GM18520 (cell line): Measurements from ENCODE around the gene KCNK17.

Source experiments
- ATAC-seq: cut with Tn5 transposase; IDR thresholded peaks from one replicate; pipeline ENCODE4 v1.9.1; 2021; ENCODE audit not compliant: unreplicated experiment

The KCNK17 gene

DNA sequence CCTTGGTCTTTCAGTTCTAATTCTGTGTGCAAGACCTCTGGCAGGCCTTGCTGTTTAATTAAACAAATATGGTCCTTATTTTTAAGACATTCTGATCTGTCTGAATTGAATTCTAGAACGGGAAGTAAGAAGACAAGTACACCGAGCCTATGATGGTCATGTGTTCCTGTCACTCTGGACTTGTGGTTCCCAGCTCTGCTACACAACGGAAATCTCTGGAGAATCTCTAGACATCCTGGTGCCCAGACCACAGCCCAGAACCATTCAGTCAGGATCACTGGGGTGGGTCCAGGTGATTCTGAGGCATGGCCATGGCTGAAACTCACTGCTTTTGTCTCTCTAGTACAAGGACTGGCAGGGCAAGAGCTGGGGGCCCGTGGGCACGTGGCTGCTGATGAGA is 24.2 kb upstream of the KCNK17 start:
- no peak for ATAC-seq

- no peak for ATAC-seq
Measured at GRCh38 chr6:39335780-39336545, 21.7 kb upstream of the KCNK17 start.

DNA sequence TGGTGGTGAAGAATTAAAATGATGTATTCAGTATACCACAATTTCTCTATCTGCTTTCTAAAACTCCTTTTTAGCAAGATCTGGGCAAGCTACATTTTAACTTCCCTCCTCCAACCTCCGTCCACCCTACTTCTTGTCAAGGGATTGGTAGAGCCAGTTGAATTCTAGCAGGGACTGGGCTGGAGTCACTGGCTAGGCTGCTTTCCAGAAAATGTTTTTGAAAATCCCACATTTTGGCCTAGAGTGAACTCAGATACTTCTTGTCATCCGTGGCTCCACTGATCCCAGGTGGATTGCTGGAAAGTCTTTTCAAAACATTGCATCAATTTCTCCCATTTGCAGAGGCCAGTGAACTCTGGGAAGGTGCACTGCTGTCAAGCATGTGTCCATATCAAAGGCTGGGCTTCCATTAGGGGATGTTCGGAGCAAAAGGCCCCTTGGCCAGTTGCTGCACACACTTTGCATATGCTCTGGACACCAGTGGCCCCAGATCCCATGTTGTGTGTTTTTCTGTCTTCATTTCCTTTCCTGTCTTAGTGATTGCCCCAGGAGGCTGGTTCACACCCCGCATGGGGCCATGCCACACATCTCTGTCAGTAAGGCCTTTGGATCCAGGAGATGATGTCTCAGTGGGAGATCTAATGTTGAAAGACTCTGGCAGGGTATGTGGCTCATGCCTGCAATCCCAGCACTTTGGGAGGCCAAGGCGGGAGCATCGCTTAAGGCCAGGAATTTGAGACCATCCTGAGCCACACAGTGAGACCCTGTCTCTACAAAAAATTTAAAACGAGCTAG is 19.6 kb upstream of the KCNK17 start:
- ATAC-seq: no peak

- no peak for ATAC-seq
Measured at GRCh38 chr6:39330476-39330875, 16.3 kb upstream of the KCNK17 start.

DNA sequence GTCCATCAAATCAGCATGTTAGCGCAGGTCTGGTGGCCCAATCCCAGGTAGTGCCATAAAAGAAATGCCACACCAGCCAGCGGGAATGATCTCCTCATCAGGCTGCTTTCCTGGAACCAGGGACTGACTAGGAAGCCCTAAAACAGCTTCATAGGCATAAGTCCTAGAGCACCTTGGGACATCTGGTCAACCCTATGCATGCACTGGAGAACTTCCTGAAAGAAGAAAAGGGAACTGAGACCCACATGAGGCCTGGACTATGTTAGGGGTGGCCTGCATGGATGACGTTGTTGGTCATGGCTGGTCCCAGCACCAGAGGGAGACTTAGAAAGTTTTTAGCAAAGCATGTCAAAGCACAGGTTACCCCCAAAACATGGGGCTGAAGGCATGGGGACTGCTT is 15.8 kb upstream of the KCNK17 start:
- no peak for ATAC-seq

GRCh38 chr6:39328066-39328465 is 13.8 kb upstream of the KCNK17 start:
- ATAC-seq: no peak

- ATAC-seq: no peak
Measured at GRCh38 chr6:39327507-39327906, 13.3 kb upstream of the KCNK17 start.

- no peak for ATAC-seq
Measured at GRCh38 chr6:39322306-39322850, 8.2 kb upstream of the KCNK17 start, which contains the start of gene KCNK16. KCNK16 (minus strand) TSS chr6:39322702; CDS start chr6:39322540, 162 bp downstream.

DNA sequence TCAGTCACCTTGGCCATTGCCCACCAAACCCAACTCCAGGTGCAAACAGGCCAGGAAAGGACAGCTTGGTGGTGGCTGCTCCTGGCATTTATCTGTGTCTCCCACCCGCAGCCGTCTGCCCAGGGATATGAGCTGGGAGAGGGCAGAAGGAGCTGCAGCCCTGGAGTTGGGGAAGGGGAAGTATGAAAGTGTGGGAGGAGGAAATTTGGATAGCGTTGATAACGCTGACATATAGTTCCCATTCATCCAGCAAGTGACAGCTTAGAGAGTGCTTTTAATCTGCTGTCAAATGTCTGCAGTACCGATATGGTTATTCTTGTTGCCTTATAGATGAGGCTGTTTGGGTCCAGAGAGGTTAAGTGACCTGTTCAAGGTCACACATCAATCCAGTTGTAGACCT is 7.5 kb upstream of the KCNK17 start:
- no peak for ATAC-seq

DNA sequence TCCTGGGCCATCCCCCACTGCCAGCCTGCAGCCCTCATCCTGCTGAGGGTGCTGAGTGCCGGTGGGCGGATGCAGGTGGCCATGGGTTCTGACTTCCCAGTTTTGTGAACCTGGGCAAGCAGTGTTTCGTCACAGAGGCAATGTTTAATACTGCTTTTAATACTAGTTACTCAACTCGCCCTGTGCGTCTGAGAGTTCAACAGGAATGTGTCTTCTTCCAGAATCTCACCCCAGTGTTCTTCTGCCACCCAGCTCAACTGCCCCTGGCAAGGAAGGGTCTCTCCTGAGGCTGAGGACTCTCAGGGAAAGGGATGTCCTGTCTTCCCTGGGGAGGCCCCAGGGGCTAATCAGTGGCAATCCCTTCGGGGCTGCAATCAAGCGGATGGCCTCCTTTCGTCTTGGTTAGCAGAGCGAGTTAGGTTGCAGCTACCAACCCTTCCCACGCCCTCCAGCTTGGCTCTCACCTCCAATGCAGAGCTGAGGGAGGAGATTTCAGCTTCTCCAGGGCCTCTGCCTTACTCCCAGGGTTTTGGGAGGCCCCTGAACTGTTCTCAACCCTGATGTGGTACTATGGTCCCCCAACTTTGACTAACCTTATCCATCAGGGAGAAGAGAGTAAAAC is 6.3 kb upstream of the KCNK17 start:
- no peak for ATAC-seq

GRCh38 chr6:39319621-39320362 is 5.6 kb upstream of the KCNK17 start:
- no peak for ATAC-seq

DNA sequence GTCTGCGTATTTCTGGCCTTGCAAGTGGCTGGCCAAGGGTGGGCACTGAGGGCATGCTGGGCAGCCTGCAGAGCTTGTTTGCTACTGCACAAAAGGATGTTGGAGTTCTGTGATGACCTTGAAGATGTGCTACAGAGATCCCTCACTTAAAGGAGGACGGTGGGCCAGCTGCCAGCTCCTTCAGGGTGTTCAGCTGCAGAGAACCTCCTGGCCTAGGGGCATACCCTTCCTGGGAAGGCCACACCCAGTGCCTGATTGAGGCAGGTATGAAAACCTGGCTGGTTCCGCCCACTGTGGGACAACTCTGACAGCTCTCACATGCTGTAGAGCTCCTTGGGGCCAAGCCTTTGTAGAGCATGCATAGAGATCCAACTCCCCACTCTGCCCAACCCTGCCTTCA is 3.0 kb upstream of the KCNK17 start:
- ATAC-seq: no peak

DNA sequence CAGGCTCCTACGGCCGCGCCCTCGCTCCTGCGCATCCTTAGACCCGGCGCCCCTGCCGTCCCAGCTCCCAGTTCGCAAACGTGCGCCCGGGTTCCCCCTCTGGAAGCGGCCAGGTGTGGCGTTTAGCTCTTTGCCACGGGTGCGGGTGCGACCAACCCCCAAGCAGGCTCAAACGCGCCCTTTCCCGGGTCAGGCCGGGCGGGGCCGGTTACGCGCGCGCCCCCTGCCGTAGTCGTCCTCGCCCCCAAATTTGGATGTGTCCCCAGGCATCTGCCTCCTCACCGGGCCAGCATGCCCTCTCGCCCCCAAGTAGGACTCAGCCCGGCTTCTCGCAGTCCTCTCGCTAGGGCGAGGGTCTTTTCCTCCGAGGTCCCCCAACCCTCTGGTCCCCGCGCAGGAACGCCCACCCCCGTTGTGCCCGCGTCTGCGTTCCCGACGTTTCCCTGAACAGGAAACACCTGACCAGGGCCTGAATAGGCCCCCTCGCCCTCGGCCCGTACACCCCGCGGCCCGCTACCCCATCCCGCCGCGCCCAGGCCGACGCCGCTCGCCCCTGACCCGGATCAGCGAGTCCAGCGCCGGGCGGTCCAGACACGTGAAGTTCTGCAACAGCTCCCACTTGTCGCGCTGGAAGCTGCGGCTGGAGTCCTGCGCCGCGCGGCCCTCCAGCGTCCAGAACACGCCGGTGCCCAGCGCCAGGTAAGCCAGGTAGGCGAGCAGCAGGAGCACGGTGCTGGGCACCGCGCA is 520 bp downstream of the KCNK17 start:
- no peak for ATAC-seq

DNA sequence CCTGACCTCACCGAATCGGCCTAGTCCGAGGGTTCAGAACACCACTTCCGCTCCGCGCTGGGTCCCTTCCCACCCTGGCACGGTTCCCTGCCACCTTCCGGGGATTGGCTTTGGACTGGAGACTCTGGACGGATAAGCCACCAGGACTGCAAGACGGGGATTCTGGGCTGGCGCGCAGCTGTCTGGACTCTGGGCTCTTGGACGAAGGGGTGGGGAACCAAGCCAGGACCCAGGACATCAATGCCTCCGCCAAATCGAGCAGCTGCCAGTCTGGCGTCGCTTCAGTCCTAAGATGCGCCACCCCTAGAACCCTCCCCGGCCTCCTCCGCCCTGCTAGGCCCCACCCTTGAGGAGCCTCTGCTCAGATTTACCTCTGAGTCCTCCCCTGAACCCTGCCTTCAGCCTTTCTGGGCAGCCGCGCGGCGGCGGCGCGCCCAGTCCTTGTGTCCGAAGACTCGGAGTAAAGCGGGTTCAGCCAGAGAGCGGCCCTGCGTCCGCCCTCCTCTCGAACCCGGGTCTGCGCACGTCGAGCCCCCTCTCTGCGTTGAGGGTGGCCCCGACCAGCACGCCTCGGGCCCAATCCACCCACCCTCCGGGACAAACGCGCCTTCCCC is 1.2 kb downstream of the KCNK17 start:
- no peak for ATAC-seq

DNA sequence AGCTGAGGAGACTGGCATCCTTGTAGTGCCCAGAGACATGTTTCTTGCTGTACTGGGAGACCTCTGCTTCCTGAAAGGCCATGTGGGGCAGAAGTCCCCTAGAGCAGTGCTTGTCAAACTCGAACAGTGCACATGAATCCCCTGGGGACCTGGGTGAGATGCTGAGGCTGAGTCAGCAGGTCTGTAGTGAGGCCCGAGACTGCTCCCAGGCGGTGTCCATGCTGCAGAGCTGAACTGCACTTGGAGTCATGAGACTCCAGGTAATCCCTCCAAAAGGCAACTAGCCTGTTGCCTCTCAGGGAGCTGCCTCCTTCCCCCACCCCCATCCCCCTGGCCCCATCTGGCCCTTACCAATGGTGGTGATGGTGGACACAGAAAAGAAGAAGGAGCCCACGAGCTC is 3.7 kb downstream of the KCNK17 start:
- ATAC-seq: no peak

DNA sequence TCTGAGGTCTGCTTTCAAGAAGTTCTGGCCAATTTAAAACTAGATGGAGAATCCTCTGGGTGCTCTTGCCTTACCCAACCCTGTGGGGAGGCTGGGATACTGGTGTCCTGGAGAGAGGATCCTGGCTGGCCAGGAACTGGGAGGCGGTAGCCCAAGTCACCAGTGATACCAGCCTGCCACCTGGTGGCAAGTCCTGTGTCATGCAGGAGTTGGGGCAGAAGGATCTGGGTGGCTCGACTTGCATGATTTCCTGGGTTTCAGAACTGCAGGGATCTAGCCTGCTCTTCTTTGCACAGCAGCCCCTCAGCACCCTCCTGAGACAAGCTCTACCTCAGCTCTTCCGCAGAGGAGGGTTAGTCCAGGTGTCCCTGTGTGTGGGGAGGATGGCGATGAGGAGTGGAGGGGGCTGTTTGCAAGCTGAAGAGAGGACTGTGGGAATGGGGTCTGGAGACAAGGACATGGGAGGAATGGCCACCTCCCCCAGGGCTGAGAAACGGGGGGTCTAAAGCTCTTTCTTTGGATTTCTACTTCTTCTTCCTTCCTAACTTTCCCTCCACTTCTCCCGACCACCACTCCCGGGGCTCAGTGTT is 4.2 kb downstream of the KCNK17 start:
- no peak for ATAC-seq

GRCh38 chr6:39307462-39307861 is 6.8 kb downstream of the KCNK17 start:
- ATAC-seq: no peak

DNA sequence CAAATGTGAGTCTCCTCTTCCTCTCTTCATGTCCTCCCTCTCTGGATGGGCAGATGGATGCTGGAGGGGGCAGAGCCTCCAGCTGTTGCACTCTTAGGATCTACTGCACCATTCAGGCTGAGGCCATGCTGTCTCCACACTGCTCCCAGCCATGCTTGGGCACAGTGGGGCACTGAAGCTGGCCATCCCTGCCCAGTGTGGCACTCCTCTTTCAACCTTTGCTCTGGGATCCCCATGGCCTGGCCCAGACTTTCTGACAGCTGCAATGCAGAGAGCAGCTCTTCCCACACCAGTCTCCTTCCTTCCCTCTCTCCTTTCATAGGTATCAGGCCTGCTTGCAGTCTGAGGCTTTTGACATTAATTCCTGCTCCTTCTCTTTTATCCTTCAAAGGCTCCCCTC is 9.3 kb downstream of the KCNK17 start:
- no peak for ATAC-seq

GRCh38 chr6:39303425-39304153 is 10.6 kb downstream of the KCNK17 start:
- no peak for ATAC-seq
